HG02610 (cell line): ENCODE data around the gene CHSY3.

Source experiments
- ATAC-seq: cut with Tn5 transposase; IDR thresholded peaks from one replicate; pipeline ENCODE4 v1.9.1; 2021; ENCODE audit warnings: mild to moderate bottlenecking, moderate library complexity; ENCODE audit not compliant: unreplicated experiment

CHSY3 gene

GRCh38 chr5:129945028-129945427 is 40.8 kb downstream of the CHSY3 start:
- no peak for ATAC-seq

- ATAC-seq = no peak
Measured at GRCh38 chr5:129945774-129946270, 41.6 kb downstream of the CHSY3 start.

- no peak for ATAC-seq
Measured at GRCh38 chr5:129951039-129951438, 46.8 kb downstream of the CHSY3 start.

- ATAC-seq = no peak
Measured at GRCh38 chr5:129958581-129958980, 54.3 kb downstream of the CHSY3 start.

GRCh38 chr5:129960831-129961230 is 56.6 kb downstream of the CHSY3 start:
- ATAC-seq = no peak

GRCh38 chr5:129962506-129962905 is 58.2 kb downstream of the CHSY3 start:
- ATAC-seq = no peak

GRCh38 chr5:129963359-129963758 is 59.1 kb downstream of the CHSY3 start:
- ATAC-seq = no peak

GRCh38 chr5:129966071-129966470 is 61.8 kb downstream of the CHSY3 start:
- no peak for ATAC-seq

- no peak for ATAC-seq
Measured at GRCh38 chr5:129971714-129972113, 67.4 kb downstream of the CHSY3 start.

- no peak for ATAC-seq
Measured at GRCh38 chr5:129972465-129973141, 68.3 kb downstream of the CHSY3 start.

GRCh38 chr5:129973716-129974426 is 69.6 kb downstream of the CHSY3 start:
- no peak for ATAC-seq

GRCh38 chr5:129977810-129978209 is 73.5 kb downstream of the CHSY3 start:
- ATAC-seq = no peak

GRCh38 chr5:129978270-129978669 is 74.0 kb downstream of the CHSY3 start:
- ATAC-seq = no peak

GRCh38 chr5:129988453-129988852 is 84.2 kb downstream of the CHSY3 start:
- ATAC-seq = no peak

- ATAC-seq = no peak
Measured at GRCh38 chr5:129991780-129992179, 87.5 kb downstream of the CHSY3 start.

- no peak for ATAC-seq
Measured at GRCh38 chr5:129996896-129997295, 92.6 kb downstream of the CHSY3 start.

GRCh38 chr5:130000460-130000859 is 96.2 kb downstream of the CHSY3 start:
- ATAC-seq = no peak

GRCh38 chr5:130002183-130002582 is 97.9 kb downstream of the CHSY3 start:
- no peak for ATAC-seq

- ATAC-seq = no peak
Measured at GRCh38 chr5:130002876-130003275, 98.6 kb downstream of the CHSY3 start.

GRCh38 chr5:130011986-130012385 is 107.7 kb downstream of the CHSY3 start:
- ATAC-seq = no peak

GRCh38 chr5:130017173-130017572 is 112.9 kb downstream of the CHSY3 start:
- no peak for ATAC-seq

- no peak for ATAC-seq
Measured at GRCh38 chr5:130018641-130019040, 114.4 kb downstream of the CHSY3 start.
